Measurements from ENCODE around the gene VDR. TPM values are rescaled to one million over a fixed set of nuclear protein-coding genes. Genes with fewer than 3 reads are reported as not detected.

VDR gene
- total RNA-seq, 2 experiments from 2014 or later: 62.9 to 65.5 TPM

- Mint-ChIP-seq H3K9me3 (no peaks in the 10 kb centered on the region), H3K4me1 (peaks cover 68% of the 10 kb centered on the region), H3K4me3 (no peak overlapping the region), H3K27ac (peak overlapping the region; percentile 93), H3K27me3 (no peaks in the 10 kb centered on the region), H3K36me3 (ENCODE audit: low read depth) (peaks cover 77% of the 10 kb centered on the region)
- no peak for DNase-seq
- POLR2A ChIA-PET: interaction anchor here (0.9 to 37.8 kb wide), 7 partner anchors 8 to 60 kb away, joined by 3 to 1018 read pairs (median 4); partner anchors contain the start of gene HDAC7
- CTCF ChIA-PET: interaction anchor here (0.9 to 30.7 kb wide), 12 partner anchors 8 to 162 kb away, joined by 3 to 578 read pairs (median 4); partner anchors contain the start of genes RPAP3, SLC48A1 and TMEM106C
Observed at GRCh38 chr12:47801170-47801903, 103.5 kb downstream of the VDR start.

DNA sequence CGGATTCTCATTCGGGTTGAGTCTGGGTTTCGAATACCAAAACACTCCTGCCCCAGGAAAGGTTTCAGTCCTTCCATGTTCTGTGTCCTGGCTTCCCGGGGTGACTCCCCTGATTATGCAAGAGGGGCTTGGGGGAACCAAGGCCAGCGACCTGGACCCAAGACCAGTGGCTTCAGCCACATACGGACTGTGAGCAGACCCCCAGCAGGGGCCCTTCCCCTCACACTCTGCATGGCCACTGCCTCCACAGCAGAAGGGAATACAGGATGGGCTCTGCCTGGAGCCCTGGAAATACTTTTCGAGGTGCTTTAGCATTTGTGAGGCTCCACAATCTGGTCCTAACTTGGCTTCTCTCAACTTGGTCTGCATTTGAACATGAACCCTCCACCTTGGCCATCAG, 104.2 kb downstream of the VDR start:
- no peaks in the 10 kb centered on the region for H3K27me3 Mint-ChIP-seq
- peak overlapping the region; percentile 57 for H3K27ac Mint-ChIP-seq
- H3K4me3 Mint-ChIP-seq: no peak overlapping the region
- CTCF ChIA-PET: interaction anchor here (1.0 to 30.7 kb wide), 5 partner anchors 9 to 45 kb away, joined by 3 to 578 read pairs (median 4); no protein-coding TSS in a partner anchor
- peaks cover 61% of the 10 kb centered on the region for H3K4me1 Mint-ChIP-seq
- POLR2A ChIA-PET: interaction anchor here (1.0 to 37.8 kb wide), 6 partner anchors 8 to 59 kb away, joined by 3 to 1018 read pairs (median 38); partner anchors contain the start of gene HDAC7
- DNase-seq: no peak
- H3K9me3 Mint-ChIP-seq: no peaks in the 10 kb centered on the region
- H3K36me3 Mint-ChIP-seq (ENCODE audit: low read depth): peaks cover 72% of the 10 kb centered on the region

- ChIA-PET CTCF (interaction anchor here (30.7 kb wide), 1 partner anchor 35 kb away, joined by 578 read pairs; no protein-coding TSS in a partner anchor), POLR2A (interaction anchor here (0.7 to 37.8 kb wide), 7 partner anchors 9 to 34 kb away, joined by 3 to 1018 read pairs (median 17); partner anchors contain the start of gene HDAC7)
- Mint-ChIP-seq H3K4me1 (peaks cover 49% of the 10 kb centered on the region), H3K4me3 (no peak overlapping the region), H3K9me3 (no peaks in the 10 kb centered on the region), H3K36me3 (ENCODE audit: low read depth) (peaks cover 66% of the 10 kb centered on the region), H3K27me3 (no peaks in the 10 kb centered on the region), H3K27ac (peak overlapping the region; percentile 62)
- DNase-seq: no peak
Observed at GRCh38 chr12:47799357-47799955, 105.3 kb downstream of the VDR start.

GRCh38 chr12:47798382-47798948, 106.3 kb downstream of the VDR start:
- Mint-ChIP-seq H3K36me3 (ENCODE audit: low read depth) (peaks cover 66% of the 10 kb centered on the region), H3K4me1 (peaks cover 39% of the 10 kb centered on the region), H3K4me3 (no peak overlapping the region), H3K9me3 (no peaks in the 10 kb centered on the region), H3K27me3 (no peaks in the 10 kb centered on the region), H3K27ac (no peak overlapping the region)
- ChIA-PET POLR2A (interaction anchor here (0.8 to 37.8 kb wide), 6 partner anchors 10 to 35 kb away, joined by 3 to 1018 read pairs (median 4); no protein-coding TSS in a partner anchor), CTCF (interaction anchor here (0.8 to 30.7 kb wide), 2 partner anchors 9 to 36 kb away, joined by 3 to 578 read pairs; no protein-coding TSS in a partner anchor)
- no peak for DNase-seq

- Mint-ChIP-seq H3K4me1 (peaks cover 31% of the 10 kb centered on the region), H3K27ac (peak overlapping the region; percentile 49), H3K27me3 (no peaks in the 10 kb centered on the region), H3K4me3 (no peak overlapping the region), H3K9me3 (no peaks in the 10 kb centered on the region), H3K36me3 (ENCODE audit: low read depth) (peaks cover 64% of the 10 kb centered on the region)
- ChIA-PET CTCF (interaction anchor here (0.7 to 30.7 kb wide), 6 partner anchors 9 to 37 kb away, joined by 3 to 578 read pairs (median 4); partner anchors contain the start of gene HDAC7), POLR2A (interaction anchor here (1.2 to 37.8 kb wide), 3 partner anchors 11 to 36 kb away, joined by 3 to 1018 read pairs (median 17); no protein-coding TSS in a partner anchor)
- peak; percentile 46 for DNase-seq
Observed at GRCh38 chr12:47797441-47797840, 107.4 kb downstream of the VDR start.

DNA sequence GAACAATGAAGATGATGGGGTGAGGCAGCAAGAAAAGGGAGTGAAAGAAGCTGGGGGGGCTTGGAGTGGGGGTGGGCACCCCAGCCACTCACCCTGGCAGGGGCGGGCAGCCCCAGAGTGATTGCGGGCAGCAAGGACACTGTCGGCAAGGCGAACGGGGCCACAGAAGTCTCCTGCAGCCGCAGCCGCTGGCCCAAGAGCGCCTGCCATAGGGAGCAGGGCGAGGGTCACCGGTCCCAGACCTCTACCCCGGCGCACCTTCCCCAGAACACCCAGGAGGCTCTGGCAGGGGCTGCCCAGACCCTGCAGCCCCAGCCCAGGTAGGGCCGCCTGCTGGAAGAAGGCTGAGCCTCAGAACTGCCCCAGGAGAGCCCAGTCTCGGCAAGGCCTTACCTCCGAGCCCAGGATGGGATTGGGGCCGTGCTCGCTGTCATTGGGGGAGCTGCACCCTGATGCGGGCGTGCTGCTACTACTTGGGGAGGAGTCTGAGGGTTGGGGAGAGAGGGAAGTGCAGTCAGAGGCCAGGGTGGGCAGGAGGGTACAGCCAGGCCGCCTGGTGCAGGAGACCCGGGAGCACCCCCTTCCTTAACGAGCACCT, 108.9 kb downstream of the VDR start:
- Mint-ChIP-seq H3K4me1 (peaks cover 19% of the 10 kb centered on the region), H3K4me3 (no peak overlapping the region), H3K27ac (no peak overlapping the region), H3K36me3 (ENCODE audit: low read depth) (peaks cover 65% of the 10 kb centered on the region), H3K9me3 (no peaks in the 10 kb centered on the region), H3K27me3 (no peaks in the 10 kb centered on the region)
- POLR2A ChIA-PET: interaction anchor here (1.3 to 37.8 kb wide), 2 partner anchors 12 to 37 kb away, joined by 3 to 1018 read pairs; no protein-coding TSS in a partner anchor
- CTCF ChIA-PET: interaction anchor here (0.7 to 30.7 kb wide), 2 partner anchors 21 to 38 kb away, joined by 4 to 578 read pairs; no protein-coding TSS in a partner anchor
- DNase-seq: no peak

DNA sequence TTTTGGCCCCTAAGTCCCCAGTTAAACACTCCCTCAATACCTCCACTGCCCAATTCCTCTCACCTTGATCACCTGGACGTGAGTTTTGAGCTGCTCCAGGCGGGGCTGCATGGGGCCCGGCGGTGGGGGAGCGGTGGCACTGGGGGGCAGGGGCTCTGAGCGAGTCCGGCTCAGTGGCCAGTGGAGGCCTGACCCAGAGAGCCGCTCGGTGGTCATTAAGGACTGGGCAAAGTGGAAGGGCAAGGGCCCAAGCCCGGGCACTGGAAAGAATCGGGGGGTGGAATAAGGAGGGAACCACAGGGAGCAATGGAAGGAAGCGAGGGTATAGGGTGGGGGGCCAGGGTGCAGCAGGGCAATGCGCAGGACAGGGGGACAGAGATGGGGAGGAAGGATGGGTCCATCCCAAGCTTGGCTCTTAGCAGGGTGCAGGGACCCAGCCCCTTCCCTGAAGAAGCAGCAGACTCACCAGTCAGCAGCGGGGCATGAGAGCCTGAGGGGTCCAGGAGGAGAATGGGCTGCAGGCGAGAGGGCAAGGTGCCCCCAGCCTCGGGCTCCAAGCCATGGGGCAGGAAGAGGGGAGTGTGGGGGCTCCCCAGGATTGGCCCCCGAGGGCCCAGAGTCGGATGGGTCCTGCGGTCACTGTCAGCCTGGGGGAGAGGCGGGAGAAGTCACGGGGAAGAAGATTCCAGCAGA, 109.5 kb downstream of the VDR start:
- Mint-ChIP-seq H3K4me1 (peaks cover 20% of the 10 kb centered on the region), H3K27ac (no peak overlapping the region), H3K27me3 (no peaks in the 10 kb centered on the region), H3K4me3 (no peak overlapping the region), H3K36me3 (ENCODE audit: low read depth) (peaks cover 67% of the 10 kb centered on the region), H3K9me3 (no peaks in the 10 kb centered on the region)
- no peak for DNase-seq
- ChIA-PET POLR2A (interaction anchor here (1.2 to 37.8 kb wide), 3 partner anchors 12 to 38 kb away, joined by 3 to 1018 read pairs (median 5); no protein-coding TSS in a partner anchor), CTCF (interaction anchor here (1.0 to 30.7 kb wide), 2 partner anchors 12 to 39 kb away, joined by 5 to 578 read pairs; no protein-coding TSS in a partner anchor)

- no peaks in the 10 kb centered on the region for H3K27me3 Mint-ChIP-seq
Observed at GRCh38 chr12:47794679-47795078, 110.1 kb downstream of the VDR start.

GRCh38 chr12:47793015-47793681, 111.6 kb downstream of the VDR start:
- Mint-ChIP-seq H3K27me3 (no peaks in the 10 kb centered on the region), H3K27ac (no peak overlapping the region), H3K9me3 (no peaks in the 10 kb centered on the region), H3K4me3 (no peak overlapping the region), H3K36me3 (ENCODE audit: low read depth) (peaks cover 74% of the 10 kb centered on the region), H3K4me1 (peaks cover 20% of the 10 kb centered on the region)
- ChIA-PET POLR2A (interaction anchor here (1.1 to 37.8 kb wide), 6 partner anchors 8 to 40 kb away, joined by 3 to 1018 read pairs (median 6); no protein-coding TSS in a partner anchor), CTCF (interaction anchor here (1.0 to 30.7 kb wide), 6 partner anchors 18 to 50 kb away, joined by 3 to 578 read pairs (median 4); no protein-coding TSS in a partner anchor)
- no peak for DNase-seq

More at GRCh38 chr12:47794679-47795078, 110.1 kb downstream of the VDR start:
- Mint-ChIP-seq H3K9me3 (no peaks in the 10 kb centered on the region), H3K27ac (peak overlapping the region; percentile 35), H3K36me3 (ENCODE audit: low read depth) (peaks cover 68% of the 10 kb centered on the region), H3K4me3 (no peak overlapping the region), H3K4me1 (peaks cover 20% of the 10 kb centered on the region)
- no peak for DNase-seq
- ChIA-PET POLR2A (interaction anchor here (1.2 to 37.8 kb wide), 2 partner anchors 13 to 39 kb away, joined by 5 to 1018 read pairs; no protein-coding TSS in a partner anchor), CTCF (interaction anchor here (1.0 to 30.7 kb wide), 2 partner anchors 13 to 39 kb away, joined by 5 to 578 read pairs; no protein-coding TSS in a partner anchor)

GRCh38 chr12:47791874-47792273, 112.9 kb downstream of the VDR start:
- Mint-ChIP-seq H3K9me3 (no peaks in the 10 kb centered on the region), H3K27ac (no peak overlapping the region), H3K4me1 (peaks cover 14% of the 10 kb centered on the region), H3K36me3 (ENCODE audit: low read depth) (peaks cover 76% of the 10 kb centered on the region), H3K27me3 (no peaks in the 10 kb centered on the region), H3K4me3 (no peak overlapping the region)
- POLR2A ChIA-PET: interaction anchor here (1.5 to 37.8 kb wide), 5 partner anchors 10 to 41 kb away, joined by 3 to 1018 read pairs (median 8); partner anchors contain the start of gene SLC48A1
- no peak for DNase-seq
- CTCF ChIA-PET: interaction anchor here (1.3 to 30.7 kb wide), 3 partner anchors 42 to 77 kb away, joined by 4 to 578 read pairs (median 4); no protein-coding TSS in a partner anchor

Data from activated CD4-positive, alpha-beta memory T cell treated with anti-CD3 and anti-CD28 coated beads, Interleukin-2, amount 10 ng/mL, durations not matched to agents 7 days and 5 days (primary cell).